SK-N-SH treated with all-trans-retinoic acid at 6 μM for 48 hours (cell line): ENCODE results near the gene ABCA7.

Experiments
- ARNTL ChIP-seq: fragments of 450-650 bp; formaldehyde crosslinking; IDR thresholded peaks from 2 replicates; pipeline ENCODE4 v1.5.0; 2020; ENCODE audit warnings: low read depth, mild to moderate bottlenecking, moderate library complexity, borderline replicate concordance
- CREB5 ChIP-seq: fragments of 250-450 bp; sonication (Bioruptor Pico); IDR thresholded peaks from 2 replicates; pipeline ENCODE4 v1.5.1; 2020; ENCODE audit warnings: low read depth, mild to moderate bottlenecking, moderate library complexity
- CSRNP3 ChIP-seq: fragments of 250-450 bp; sonication (Bioruptor Pico); IDR thresholded peaks from 2 replicates; pipeline ENCODE4 v1.5.1; 2021; ENCODE audit warnings: mild to moderate bottlenecking, moderate library complexity
- ESRRG ChIP-seq: fragments of 250-450 bp; sonication (Bioruptor Pico); IDR thresholded peaks from 2 replicates; pipeline ENCODE4 v1.6.1; 2021; ENCODE audit warnings: mild to moderate bottlenecking
- GLIS3 ChIP-seq: fragments of 250-450 bp; sonication (Bioruptor Pico); IDR thresholded peaks from 2 replicates; pipeline ENCODE4 v1.5.0; 2020; ENCODE audit warnings: mild to moderate bottlenecking, moderate library complexity
- ISL1 ChIP-seq: fragments of 250-450 bp; sonication (Bioruptor Pico); IDR thresholded peaks from 2 replicates; pipeline ENCODE4 v2.1.2; 2022; ENCODE audit warnings: mild to moderate bottlenecking, moderate library complexity
- PATZ1 ChIP-seq: fragments of 250-450 bp; sonication (Bioruptor Pico); IDR thresholded peaks from 2 replicates; pipeline ENCODE4 v1.8.0; 2020; ENCODE audit warnings: mild to moderate bottlenecking, moderate library complexity, borderline replicate concordance
- TCF4 ChIP-seq: fragments of 250-450 bp; sonication (Bioruptor Pico); IDR thresholded peaks from 2 replicates; pipeline ENCODE4 v1.8.0; 2021; ENCODE audit warnings: mild to moderate bottlenecking, moderate library complexity, borderline replicate concordance
- TOX ChIP-seq: fragments of 250-450 bp; sonication (Bioruptor Pico); IDR thresholded peaks from 2 replicates; pipeline ENCODE4 v1.8.0; 2021; ENCODE audit warnings: mild to moderate bottlenecking, moderate library complexity, borderline replicate concordance
- ZFP30 ChIP-seq: fragments of 450-650 bp; formaldehyde crosslinking; IDR thresholded peaks from 2 replicates; pipeline ENCODE4 v1.5.0; 2022; ENCODE audit warnings: mild to moderate bottlenecking, moderate library complexity
- ZNF565 ChIP-seq: fragments of 450-650 bp; formaldehyde crosslinking; conservative IDR thresholded peaks from 2 replicates; pipeline ENCODE4 v1.5.0; 2020; ENCODE audit warnings: low read depth, mild to moderate bottlenecking, moderate library complexity
- ZNF70 ChIP-seq: fragments of 450-650 bp; formaldehyde crosslinking; IDR thresholded peaks from 2 replicates; pipeline ENCODE4 v1.5.0; 2020; ENCODE audit warnings: mild to moderate bottlenecking, moderate library complexity

GRCh38 chr19:1103132-1103707 is 63.3 kb downstream of the ABCA7 start:
- no peak for TF ChIP-seq ESRRG (CRISPR knock-in tag)
- TF ChIP-seq TCF4 (CRISPR knock-in tag): no peak
- no peak for TF ChIP-seq ZNF70 (CRISPR knock-in tag)
- TF ChIP-seq GLIS3 (CRISPR knock-in tag): no peak
- TF ChIP-seq TOX (CRISPR knock-in tag): no peak
- TF ChIP-seq CSRNP3 (CRISPR knock-in tag): no peak
- no peak for TF ChIP-seq PATZ1 (CRISPR knock-in tag)
- no peak for TF ChIP-seq ZFP30 (CRISPR knock-in tag)
- TF ChIP-seq ARNTL: no peak
- no peak for TF ChIP-seq ISL1 (CRISPR knock-in tag)
- TF ChIP-seq CREB5 (CRISPR knock-in tag): no peak
- TF ChIP-seq ZNF565 (CRISPR knock-in tag): no peak
